ENCODE measurements around the gene YJEFN3.

DNA sequence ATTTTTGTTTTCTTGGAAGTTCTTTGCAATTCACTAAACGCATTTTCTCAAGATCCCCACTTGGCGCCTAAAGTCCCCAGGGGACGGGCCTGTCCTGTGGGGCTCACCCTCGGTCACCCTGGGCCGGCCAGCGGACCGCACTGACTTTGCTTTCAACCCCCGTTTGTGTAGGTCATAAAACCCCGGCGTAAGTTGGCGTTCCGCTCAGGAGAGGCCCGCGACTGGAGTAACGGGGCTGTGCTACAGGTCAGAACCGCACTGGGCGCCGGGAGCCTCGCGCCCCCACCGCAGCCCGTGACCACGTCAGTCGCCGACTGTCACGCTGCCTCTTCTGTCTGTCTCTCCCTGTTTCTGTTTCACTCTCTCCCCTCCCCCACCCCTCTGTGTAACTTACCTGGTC lies 26.9 kb upstream of the YJEFN3 start:
- TF ChIP-seq CTCF (IDR thresholded peaks at IDR 0.05; ENCODE audit: low read depth, low read length) (no peak), EZH2phosphoT487 (IDR thresholded peaks at IDR 0.05; ENCODE audit: low read depth) (no peak)
